ENCODE results near the gene SEH1L. TPM values are rescaled to one million over a fixed set of nuclear protein-coding genes. Genes with fewer than 3 reads are reported as not detected.

Gene SEH1L
- total RNA-seq, 2 experiments from 2014 or later: 38.0 to 43.5 TPM

GRCh38 chr18:13007248-13007560 lies 59.4 kb downstream of the SEH1L start:
- no peaks in the 10 kb centered on the region for H3K9me3 Mint-ChIP-seq
- POLR2A ChIA-PET: interaction anchor here (3.2 kb wide), 1 partner anchor 16 kb away, joined by 9 read pairs; the partner anchor contains the start of gene CEP192
- H3K27me3 Mint-ChIP-seq: no peaks in the 10 kb centered on the region
- H3K4me3 Mint-ChIP-seq: no peak overlapping the region
- ATAC-seq (ENCODE audit: low read depth) (no peak), DNase-seq (no peak)
- H3K27ac Mint-ChIP-seq: peak overlapping the region; percentile 50
- H3K4me1 Mint-ChIP-seq: peaks cover 14% of the 10 kb centered on the region
- H3K36me3 Mint-ChIP-seq: peaks cover 36% of the 10 kb centered on the region

GRCh38 chr18:13011719-13012118 lies 63.9 kb downstream of the SEH1L start:
- Mint-ChIP-seq H3K4me1 (peaks cover 10% of the 10 kb centered on the region), H3K36me3 (peaks cover 55% of the 10 kb centered on the region), H3K27ac (no peak overlapping the region), H3K9me3 (no peaks in the 10 kb centered on the region), H3K27me3 (no peaks in the 10 kb centered on the region), H3K4me3 (no peak overlapping the region)
- ATAC-seq (ENCODE audit: low read depth) (no peak), DNase-seq (no peak)
- POLR2A ChIA-PET: no interaction called here

GRCh38 chr18:13014232-13014631 lies 66.4 kb downstream of the SEH1L start:
- no peak for DNase-seq
- Mint-ChIP-seq H3K4me3 (no peak overlapping the region), H3K27me3 (no peaks in the 10 kb centered on the region), H3K9me3 (no peaks in the 10 kb centered on the region), H3K36me3 (peaks cover 52% of the 10 kb centered on the region), H3K4me1 (peaks cover 2% of the 10 kb centered on the region), H3K27ac (no peak overlapping the region)
- POLR2A ChIA-PET: no interaction called here
- ATAC-seq (ENCODE audit: low read depth): no peak

- POLR2A ChIA-PET: no interaction called here
- DNase-seq: no peak
- no peaks in the 10 kb centered on the region for H3K27me3 Mint-ChIP-seq
- H3K4me3 Mint-ChIP-seq: no peak overlapping the region
- no peak overlapping the region for H3K27ac Mint-ChIP-seq
- H3K36me3 Mint-ChIP-seq: peaks cover 51% of the 10 kb centered on the region
- peaks cover 2% of the 10 kb centered on the region for H3K4me1 Mint-ChIP-seq
- ATAC-seq (ENCODE audit: low read depth): no peak
- H3K9me3 Mint-ChIP-seq: no peaks in the 10 kb centered on the region
Measured at GRCh38 chr18:13014818-13015217, 67.0 kb downstream of the SEH1L start.

- no peak overlapping the region for H3K4me3 Mint-ChIP-seq
- peaks cover 3% of the 10 kb centered on the region for H3K4me1 Mint-ChIP-seq
- POLR2A ChIA-PET: no interaction called here
- H3K9me3 Mint-ChIP-seq: no peaks in the 10 kb centered on the region
- no peak for ATAC-seq (ENCODE audit: low read depth)
- peaks cover 61% of the 10 kb centered on the region for H3K36me3 Mint-ChIP-seq
- no peaks in the 10 kb centered on the region for H3K27me3 Mint-ChIP-seq
- H3K27ac Mint-ChIP-seq: no peak overlapping the region
- no peak for DNase-seq
Measured at GRCh38 chr18:13017247-13017875, 69.5 kb downstream of the SEH1L start.

- POLR2A ChIA-PET: no interaction called here
- peaks cover 2% of the 10 kb centered on the region for H3K9me3 Mint-ChIP-seq
Measured at GRCh38 chr18:13018374-13018773, 70.6 kb downstream of the SEH1L start.

GRCh38 chr18:13019301-13019700 lies 71.5 kb downstream of the SEH1L start:
- no peak overlapping the region for H3K4me3 Mint-ChIP-seq
- DNase-seq: no peak
- no peak for ATAC-seq (ENCODE audit: low read depth)
- peaks cover 68% of the 10 kb centered on the region for H3K36me3 Mint-ChIP-seq
- H3K9me3 Mint-ChIP-seq: peaks cover 5% of the 10 kb centered on the region
- peaks cover 9% of the 10 kb centered on the region for H3K4me1 Mint-ChIP-seq
- H3K27me3 Mint-ChIP-seq: no peaks in the 10 kb centered on the region
- POLR2A ChIA-PET: interaction anchor here (0.5 kb wide), 1 partner anchor 61 kb away, joined by 6 read pairs; no protein-coding TSS in a partner anchor
- no peak overlapping the region for H3K27ac Mint-ChIP-seq

More at GRCh38 chr18:13018374-13018773, 70.6 kb downstream of the SEH1L start:
- no peak overlapping the region for H3K27ac Mint-ChIP-seq
- ATAC-seq (ENCODE audit: low read depth) (no peak), DNase-seq (no peak)
- H3K4me1 Mint-ChIP-seq: peaks cover 3% of the 10 kb centered on the region
- no peaks in the 10 kb centered on the region for H3K27me3 Mint-ChIP-seq
- no peak overlapping the region for H3K4me3 Mint-ChIP-seq
- peaks cover 63% of the 10 kb centered on the region for H3K36me3 Mint-ChIP-seq

GRCh38 chr18:13022644-13023043 lies 74.8 kb downstream of the SEH1L start:
- no peaks in the 10 kb centered on the region for H3K27me3 Mint-ChIP-seq

GRCh38 chr18:13025233-13025632 lies 77.4 kb downstream of the SEH1L start:
- no peak for ATAC-seq (ENCODE audit: low read depth)
- POLR2A ChIA-PET: interaction anchor here (0.8 kb wide), 1 partner anchor 13 kb away, joined by 3 read pairs; no protein-coding TSS in a partner anchor
- H3K36me3 Mint-ChIP-seq: peaks cover 59% of the 10 kb centered on the region
- no peak overlapping the region for H3K27ac Mint-ChIP-seq
- peaks cover 16% of the 10 kb centered on the region for H3K4me1 Mint-ChIP-seq
- H3K27me3 Mint-ChIP-seq: no peaks in the 10 kb centered on the region
- DNase-seq: no peak
- H3K4me3 Mint-ChIP-seq: no peak overlapping the region
- H3K9me3 Mint-ChIP-seq: peaks cover 5% of the 10 kb centered on the region

More at GRCh38 chr18:13022644-13023043, 74.8 kb downstream of the SEH1L start:
- peaks cover 16% of the 10 kb centered on the region for H3K4me1 Mint-ChIP-seq
- ATAC-seq (ENCODE audit: low read depth) (no peak), DNase-seq (no peak)
- no peak overlapping the region for H3K4me3 Mint-ChIP-seq
- POLR2A ChIA-PET: no interaction called here
- peaks cover 5% of the 10 kb centered on the region for H3K9me3 Mint-ChIP-seq
- H3K36me3 Mint-ChIP-seq: peaks cover 61% of the 10 kb centered on the region
- H3K27ac Mint-ChIP-seq: no peak overlapping the region

- POLR2A ChIA-PET: interaction anchor here (1.1 kb wide), 1 partner anchor 27 kb away, joined by 3 read pairs; no protein-coding TSS in a partner anchor
- DNase-seq (no peak), ATAC-seq (ENCODE audit: low read depth) (no peak)
- Mint-ChIP-seq H3K27ac (no peak overlapping the region), H3K36me3 (peaks cover 57% of the 10 kb centered on the region), H3K9me3 (peaks cover 5% of the 10 kb centered on the region), H3K27me3 (no peaks in the 10 kb centered on the region), H3K4me3 (no peak overlapping the region), H3K4me1 (peaks cover 16% of the 10 kb centered on the region)
Measured at GRCh38 chr18:13026583-13027270, 78.9 kb downstream of the SEH1L start.

- POLR2A ChIA-PET: no interaction called here
- no peak overlapping the region for H3K4me3 Mint-ChIP-seq
- peaks cover 56% of the 10 kb centered on the region for H3K36me3 Mint-ChIP-seq
- peaks cover 1% of the 10 kb centered on the region for H3K9me3 Mint-ChIP-seq
- peaks cover 13% of the 10 kb centered on the region for H3K4me1 Mint-ChIP-seq
- no peaks in the 10 kb centered on the region for H3K27me3 Mint-ChIP-seq
- ATAC-seq (ENCODE audit: low read depth): no peak
- H3K27ac Mint-ChIP-seq: no peak overlapping the region
- no peak for DNase-seq
Measured at GRCh38 chr18:13028869-13029268, 81.1 kb downstream of the SEH1L start.

- no peak overlapping the region for H3K27ac Mint-ChIP-seq
- POLR2A ChIA-PET: no interaction called here
- peaks cover 8% of the 10 kb centered on the region for H3K4me1 Mint-ChIP-seq
Measured at GRCh38 chr18:13032173-13032572, 84.4 kb downstream of the SEH1L start.

GRCh38 chr18:13035249-13035914 lies 87.6 kb downstream of the SEH1L start:
- POLR2A ChIA-PET: no interaction called here
- Mint-ChIP-seq H3K4me1 (peaks cover 13% of the 10 kb centered on the region), H3K27ac (no peak overlapping the region), H3K4me3 (no peak overlapping the region), H3K27me3 (no peaks in the 10 kb centered on the region), H3K36me3 (peaks cover 53% of the 10 kb centered on the region), H3K9me3 (no peaks in the 10 kb centered on the region)
- ATAC-seq (ENCODE audit: low read depth) (no peak), DNase-seq (no peak)

More at GRCh38 chr18:13032173-13032572, 84.4 kb downstream of the SEH1L start:
- DNase-seq: no peak
- ATAC-seq (ENCODE audit: low read depth): no peak
- H3K27me3 Mint-ChIP-seq: no peaks in the 10 kb centered on the region
- no peaks in the 10 kb centered on the region for H3K9me3 Mint-ChIP-seq
- H3K4me3 Mint-ChIP-seq: no peak overlapping the region
- H3K36me3 Mint-ChIP-seq: peaks cover 55% of the 10 kb centered on the region
